Measurements from ENCODE around the gene NDC1.
"Not testable (repeated sequence)": the region's sequence is repeated elsewhere in the genome, so short reads cannot be mapped to it uniquely, and the experiment has no call there.

The NDC1 gene, protein sequence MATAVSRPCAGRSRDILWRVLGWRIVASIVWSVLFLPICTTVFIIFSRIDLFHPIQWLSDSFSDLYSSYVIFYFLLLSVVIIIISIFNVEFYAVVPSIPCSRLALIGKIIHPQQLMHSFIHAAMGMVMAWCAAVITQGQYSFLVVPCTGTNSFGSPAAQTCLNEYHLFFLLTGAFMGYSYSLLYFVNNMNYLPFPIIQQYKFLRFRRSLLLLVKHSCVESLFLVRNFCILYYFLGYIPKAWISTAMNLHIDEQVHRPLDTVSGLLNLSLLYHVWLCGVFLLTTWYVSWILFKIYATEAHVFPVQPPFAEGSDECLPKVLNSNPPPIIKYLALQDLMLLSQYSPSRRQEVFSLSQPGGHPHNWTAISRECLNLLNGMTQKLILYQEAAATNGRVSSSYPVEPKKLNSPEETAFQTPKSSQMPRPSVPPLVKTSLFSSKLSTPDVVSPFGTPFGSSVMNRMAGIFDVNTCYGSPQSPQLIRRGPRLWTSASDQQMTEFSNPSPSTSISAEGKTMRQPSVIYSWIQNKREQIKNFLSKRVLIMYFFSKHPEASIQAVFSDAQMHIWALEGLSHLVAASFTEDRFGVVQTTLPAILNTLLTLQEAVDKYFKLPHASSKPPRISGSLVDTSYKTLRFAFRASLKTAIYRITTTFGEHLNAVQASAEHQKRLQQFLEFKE

DNA sequence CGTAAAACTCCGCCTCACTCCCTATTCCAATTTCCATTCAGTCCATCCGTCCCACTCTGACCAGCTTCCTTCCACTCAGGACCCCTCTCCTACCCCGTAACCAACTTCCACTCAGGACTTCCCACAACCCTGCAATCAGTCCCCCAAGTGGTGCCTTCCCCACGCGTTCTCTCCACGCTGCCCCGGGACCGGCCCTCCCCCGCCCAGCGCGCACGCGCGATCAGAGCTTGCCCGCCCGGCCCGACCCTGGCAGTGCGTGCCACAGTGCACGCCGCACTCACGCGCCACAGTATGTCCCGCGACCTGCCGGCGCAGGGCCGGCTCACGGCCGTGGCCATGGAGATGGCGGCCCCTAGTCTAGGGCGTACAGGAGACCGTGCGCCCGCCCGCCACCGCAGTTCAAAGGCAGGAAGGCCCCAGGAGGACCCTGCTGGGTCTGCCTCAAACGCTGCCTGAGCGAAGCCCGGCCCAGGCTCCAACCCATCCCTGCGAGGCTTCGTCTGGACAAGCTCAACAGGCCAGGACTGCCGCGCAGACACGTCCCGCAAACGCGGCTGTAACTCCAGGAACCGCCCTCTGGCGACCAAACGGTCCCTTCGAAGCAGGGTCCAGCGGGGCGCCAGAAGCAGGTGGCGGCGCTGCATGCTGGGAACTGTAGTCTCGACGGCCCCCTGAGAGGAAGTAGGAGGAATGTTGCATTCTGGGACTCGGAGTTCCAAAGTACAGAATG, at the start of gene NDC1:
TSS of gene NDC1 (minus strand) at position 373 of the 730 bp plus-strand sequence. CDS start at position 338, 35 bp downstream.
- peak; percentile 83 for DNase-seq (ENCODE audit: low read depth in 2 of 2)

DNA sequence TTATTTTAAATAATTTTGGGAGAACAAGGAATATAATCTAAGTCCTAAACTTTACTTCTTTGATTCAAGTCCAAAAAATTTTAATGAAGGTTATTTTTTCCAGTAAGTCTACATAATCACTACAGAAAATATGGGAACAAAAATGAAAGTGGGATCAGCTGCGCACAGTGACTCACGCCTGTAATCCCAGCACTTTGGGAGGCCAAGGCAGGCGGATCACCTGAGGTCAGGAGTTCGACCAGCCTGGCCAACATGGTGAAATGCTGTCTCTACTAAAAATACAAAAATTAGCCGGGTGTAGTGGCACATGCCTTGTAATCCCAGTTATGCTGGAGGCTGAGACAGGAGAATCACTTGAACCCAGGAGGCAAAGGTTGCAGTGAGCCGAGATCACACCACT, 45.5 kb upstream of the NDC1 start:
- DNase-seq (ENCODE audit: low read depth in 2 of 2), result not testable (repeated sequence)

DNA sequence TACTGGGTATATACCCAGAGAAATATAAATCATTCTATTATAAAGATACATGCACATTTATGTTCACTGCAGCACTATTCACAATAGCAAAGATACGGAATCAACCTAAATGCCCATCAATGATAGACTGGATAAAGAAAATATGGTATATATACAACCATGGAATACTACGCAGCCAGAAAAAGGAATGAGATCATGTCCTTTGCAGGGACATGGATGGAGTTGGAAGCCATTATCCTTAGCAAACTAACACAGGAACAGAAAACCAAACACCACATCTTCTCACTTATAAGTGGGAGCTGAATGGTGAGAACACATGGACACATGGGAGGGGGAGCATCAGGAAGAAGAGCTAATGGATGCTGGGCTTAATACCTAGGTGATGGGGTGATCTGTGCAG, 43.8 kb upstream of the NDC1 start:
- not testable (repeated sequence) for DNase-seq (ENCODE audit: low read depth in 2 of 2)

DNA sequence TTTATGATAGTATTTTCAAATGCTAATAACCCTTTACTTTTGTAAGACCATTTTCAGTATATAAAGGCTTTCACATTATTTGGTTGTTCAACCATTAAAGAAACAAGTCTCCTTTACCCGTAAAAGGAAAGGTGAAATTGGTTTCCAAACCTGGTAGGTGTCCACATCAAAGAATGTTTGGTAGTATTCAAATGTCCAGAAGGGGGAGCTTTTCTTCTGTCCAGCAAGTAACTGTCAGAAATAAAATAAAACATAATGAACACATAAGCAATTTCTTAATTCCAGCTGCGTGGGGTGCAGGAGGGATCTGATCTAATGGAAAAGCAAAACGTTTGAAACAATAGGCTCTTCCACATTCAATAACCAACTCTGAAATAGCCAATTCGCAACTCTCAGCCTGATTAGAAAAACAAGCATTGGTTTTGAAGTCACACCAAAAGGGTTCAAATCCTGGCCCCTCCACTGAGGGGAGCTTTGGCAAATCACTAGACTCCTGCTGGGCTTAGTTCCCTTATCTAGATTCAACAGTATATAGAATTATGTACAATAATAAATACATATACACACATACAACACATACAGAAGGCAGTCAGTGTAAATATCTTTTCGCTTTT, 40.5 kb upstream of the NDC1 start:
- no peak for DNase-seq (ENCODE audit: low read depth in 2 of 2)

DNA sequence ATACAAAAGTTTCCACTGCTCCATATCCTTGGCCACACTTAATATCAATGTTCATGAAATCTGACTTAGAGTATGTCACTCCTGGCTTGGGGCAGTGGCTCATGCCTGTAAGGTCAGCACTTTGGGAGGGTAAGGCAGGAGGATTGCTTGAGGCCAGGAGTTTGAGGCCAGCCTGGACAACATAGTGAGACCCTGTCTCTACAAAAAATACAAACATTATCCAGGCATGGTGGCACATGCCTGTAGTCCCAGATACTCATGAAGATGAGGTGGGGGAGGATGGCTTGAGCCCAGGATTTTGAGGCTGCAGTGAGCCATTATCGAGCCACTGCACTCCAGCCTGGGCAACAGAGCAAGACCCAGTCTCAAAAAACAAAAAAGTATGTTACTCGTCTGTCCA, 37.1 kb upstream of the NDC1 start:
- DNase-seq (ENCODE audit: low read depth in 2 of 2), result not testable (repeated sequence)

DNA sequence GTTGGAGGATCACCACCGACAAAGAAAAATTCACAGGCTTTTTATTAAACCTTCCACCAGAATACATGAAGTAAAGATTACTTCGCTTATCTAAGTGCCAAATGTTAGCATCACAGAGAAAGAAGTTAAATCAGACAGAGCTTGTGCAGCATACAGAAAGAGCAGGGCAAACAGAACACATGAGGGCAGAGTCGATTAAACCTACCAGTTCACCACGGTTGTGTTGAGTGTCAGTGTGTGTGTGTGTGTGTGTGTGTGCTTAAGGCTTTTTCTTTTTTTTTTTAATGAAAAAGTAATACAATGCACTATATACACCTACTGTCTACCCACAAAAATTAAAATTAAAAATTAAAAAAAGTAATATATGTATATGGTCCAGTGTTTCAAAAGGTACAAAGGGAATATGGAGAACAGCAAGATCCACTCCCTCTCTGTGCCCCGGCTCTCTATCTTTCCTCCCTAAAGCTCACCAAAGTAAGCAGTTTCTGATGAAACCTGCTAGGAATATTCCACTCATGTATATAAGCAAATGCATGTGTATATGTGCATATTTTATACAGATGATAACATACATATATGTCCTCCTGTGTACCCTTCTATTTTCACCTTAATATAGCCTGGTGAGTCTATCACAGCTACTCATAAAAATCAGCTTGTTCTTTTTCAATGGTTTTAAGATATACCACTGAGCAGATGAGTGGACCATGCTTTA, 33.8 kb upstream of the NDC1 start:
- no peak for DNase-seq (ENCODE audit: low read depth in 2 of 2)

DNA sequence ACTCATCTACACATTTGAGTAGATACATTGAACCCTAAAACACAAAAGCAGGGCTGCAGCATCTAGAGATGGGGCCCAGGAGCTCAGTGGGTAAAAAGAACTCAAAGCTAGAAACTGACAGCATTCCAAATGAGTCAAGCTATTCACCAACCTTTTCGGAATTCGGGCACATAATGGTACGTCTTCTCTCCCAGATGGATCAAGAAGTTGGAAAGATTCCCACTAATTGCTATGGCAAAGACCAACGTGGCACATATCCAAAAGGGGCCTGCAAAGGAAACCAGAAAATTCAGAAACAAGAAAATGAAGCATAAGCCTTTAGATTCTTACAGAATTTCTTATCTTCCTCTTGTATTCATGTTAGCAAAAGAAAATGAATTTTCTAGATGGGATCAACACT, 33.1 kb upstream of the NDC1 start:
- no peak for DNase-seq (ENCODE audit: low read depth in 2 of 2)

DNA sequence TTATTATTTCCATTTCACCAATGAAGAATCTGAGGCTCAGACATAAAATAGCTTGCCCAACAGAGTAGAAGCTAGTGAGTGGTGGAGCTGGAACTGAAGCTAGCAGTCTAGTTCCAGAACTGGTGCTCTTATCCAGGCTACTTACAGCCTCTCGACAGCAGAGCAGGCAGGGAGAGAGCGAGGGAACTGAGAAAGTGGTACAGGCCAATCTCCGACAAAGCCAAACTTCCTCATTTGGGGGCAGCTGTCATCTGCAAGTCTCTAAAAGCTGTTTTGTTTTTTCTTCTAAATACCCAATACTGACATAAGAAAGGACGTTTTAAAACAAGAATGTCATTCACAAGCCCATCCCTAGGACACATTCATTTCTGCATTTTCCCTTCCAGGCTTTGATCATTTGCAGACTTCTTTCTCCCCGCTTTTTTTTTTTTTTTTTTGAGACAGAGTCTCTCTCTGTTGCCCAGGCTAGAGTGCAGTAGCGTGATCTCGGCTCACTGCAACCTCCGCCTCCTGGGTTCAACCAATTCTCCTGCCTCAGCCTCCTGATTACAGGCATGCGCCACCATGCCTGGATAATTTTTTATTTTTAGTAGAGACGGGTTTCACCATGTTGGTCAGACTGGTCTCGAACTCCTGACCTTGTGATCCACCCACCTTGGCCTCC, 31.5 kb upstream of the NDC1 start:
- no peak for DNase-seq (ENCODE audit: low read depth in 2 of 2)

DNA sequence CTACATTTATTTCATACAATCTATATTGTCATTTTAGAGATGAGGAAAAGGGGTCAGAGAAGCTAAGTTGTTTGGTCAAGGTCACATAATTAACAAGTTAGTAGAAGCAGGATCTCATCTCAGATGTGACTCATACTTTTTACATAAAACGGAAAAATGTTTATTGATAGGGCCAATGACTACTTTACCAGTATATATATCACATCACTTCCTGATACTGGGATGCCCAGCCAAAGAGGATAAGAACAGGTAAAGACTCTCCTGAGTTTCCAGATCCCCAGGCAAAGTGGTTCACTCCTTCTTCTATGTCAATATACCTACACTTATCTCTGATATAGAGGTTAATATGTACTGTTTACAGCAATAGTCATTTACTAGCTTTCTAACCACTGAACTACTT, 30.5 kb upstream of the NDC1 start:
- no peak for DNase-seq (ENCODE audit: low read depth in 2 of 2)

DNA sequence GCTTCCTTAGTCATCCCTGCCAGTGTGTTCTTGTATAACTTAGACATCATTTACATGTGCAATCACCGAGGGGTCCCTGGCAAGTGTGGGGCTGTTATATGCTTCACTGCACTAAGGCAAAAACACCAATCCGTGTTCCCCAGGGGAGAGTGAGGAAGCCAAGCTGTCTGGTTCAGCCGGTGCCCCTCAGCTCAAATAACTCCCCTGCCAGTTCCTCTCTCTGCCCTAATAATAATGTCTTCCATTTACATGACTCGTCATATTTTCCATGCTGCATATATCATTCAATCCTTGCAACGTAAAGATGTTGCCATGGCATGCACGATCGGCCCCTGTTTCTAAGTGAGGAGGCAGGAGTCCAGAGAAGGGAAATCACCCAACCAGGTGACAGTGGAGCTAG, 24.4 kb upstream of the NDC1 start:
- no peak for DNase-seq (ENCODE audit: low read depth in 2 of 2)

DNA sequence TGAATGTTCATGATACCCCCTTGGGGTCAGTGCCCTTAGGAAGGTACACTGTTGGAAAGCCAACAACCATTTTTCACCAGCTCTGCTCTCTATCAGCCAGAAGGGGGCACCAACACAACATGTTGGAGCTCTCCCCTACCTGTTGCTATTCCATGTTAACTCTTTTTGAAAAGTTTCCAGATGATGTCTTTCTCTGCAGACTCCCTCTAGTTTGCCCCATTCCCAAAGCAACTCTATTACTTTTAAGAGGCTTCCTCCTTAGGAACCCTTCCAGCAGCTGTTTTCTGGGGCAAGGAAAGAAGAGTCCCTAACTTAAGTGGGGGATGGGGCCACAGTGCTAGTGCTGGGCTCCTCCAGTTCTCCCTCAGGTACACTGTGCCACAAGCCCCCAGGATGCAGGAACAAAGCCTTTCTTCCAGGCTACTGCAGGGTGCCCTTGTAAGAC, 22.9 kb upstream of the NDC1 start:
- peak in 1 of 2 donors; percentile 20 for DNase-seq (ENCODE audit: low read depth in 2 of 2)

DNA sequence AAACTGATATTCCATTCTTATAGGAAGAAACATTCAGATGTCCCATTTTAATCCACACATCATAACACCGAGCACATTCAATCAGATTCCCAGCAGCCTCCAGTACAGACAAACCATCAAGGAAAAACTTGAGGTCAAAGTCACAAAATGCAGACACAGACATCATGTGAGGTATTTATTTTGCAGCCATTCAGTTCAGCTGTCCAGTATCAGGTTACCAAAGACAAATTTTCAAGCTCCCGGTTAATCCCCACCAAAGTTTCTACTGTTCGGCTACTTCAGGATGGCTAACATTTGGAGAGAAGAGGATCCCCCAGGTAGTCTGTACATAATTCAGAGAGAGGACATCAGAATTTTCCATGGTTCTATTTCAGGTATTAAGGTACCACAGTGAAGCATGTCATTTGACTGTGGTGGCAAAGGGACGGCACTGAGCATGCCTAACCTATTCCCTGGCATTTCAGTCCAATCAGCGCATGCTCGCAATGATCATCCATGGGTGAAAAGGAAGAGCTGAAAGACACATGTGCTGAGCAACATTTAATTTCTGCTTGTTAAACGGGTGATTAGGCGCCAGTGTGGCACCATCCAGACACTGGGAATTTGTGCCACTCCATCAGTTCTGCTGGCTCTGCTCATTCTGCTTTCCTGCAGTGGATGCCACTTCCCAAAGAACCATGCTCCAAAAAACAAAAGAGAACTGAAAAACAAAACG, 13.6 kb upstream of the NDC1 start:
- DNase-seq (ENCODE audit: low read depth in 2 of 2), result no peak

DNA sequence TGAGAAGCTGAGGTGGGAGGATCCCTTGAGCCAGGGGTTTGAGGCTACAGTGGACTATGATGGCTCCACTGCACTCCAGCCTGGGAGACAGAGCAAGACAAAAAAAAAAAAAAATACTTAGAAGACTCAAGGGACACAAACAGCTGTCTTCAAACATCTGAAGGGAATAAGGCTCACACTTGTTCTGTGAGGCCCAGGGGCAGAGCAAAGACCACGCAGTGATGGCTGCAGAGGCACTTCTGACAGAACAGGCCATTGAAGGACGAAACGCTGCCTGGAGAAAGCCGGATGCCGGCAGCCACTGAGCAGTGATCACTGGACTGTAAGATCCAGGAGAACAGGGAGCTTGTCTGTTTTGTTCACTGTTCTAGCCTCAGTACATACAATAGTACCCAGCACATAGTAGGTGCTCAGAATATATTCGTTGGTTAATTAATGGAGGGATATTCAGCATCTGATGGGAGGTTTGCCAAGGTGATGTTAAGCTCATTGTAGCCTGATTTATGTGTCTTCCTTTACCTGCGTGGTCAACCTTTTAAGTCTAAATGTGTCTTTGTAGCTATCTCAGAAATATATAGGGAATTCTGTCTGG, 12.1 kb upstream of the NDC1 start:
- no peak for DNase-seq (ENCODE audit: low read depth in 2 of 2)

DNA sequence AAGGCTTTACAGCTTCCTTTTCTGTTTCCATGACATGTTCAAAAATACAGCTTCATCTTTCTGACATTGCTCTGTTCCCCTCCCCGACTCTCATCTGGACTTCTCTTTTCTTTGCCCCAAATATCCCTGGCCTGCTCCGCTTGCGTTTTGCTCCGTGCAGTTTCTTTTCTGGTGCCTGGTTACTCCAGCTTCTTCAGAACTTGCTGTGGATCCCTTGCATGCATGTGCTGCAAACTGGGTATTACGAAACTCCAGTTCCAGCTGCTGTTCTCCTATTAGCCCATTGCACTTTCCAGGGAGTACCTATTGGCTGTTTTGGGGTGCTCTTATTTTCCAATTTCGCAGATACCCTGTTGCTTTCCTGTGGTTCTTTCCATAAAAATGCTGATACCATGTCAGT, 9.9 kb upstream of the NDC1 start:
- DNase-seq (ENCODE audit: low read depth in 2 of 2), result no peak

DNA sequence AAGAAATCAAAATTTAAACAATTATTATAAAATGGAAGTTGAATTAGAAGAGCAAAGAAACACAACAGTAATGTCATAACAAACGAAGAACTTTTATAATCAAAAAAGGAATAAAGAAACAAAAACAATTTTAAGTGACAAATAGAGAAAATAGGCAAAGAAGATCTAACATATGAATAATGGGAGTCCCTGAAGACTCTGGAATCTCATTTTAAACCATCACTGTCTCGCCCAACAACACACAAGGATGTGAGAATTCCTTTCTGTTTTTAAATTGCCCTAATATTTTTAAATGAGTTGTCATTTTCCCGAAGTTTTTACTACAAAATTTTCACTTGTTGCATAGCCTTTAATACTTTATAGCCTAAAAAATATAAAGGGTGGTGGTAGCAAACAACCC, 4.3 kb upstream of the NDC1 start:
- no peak for DNase-seq (ENCODE audit: low read depth in 2 of 2)

DNA sequence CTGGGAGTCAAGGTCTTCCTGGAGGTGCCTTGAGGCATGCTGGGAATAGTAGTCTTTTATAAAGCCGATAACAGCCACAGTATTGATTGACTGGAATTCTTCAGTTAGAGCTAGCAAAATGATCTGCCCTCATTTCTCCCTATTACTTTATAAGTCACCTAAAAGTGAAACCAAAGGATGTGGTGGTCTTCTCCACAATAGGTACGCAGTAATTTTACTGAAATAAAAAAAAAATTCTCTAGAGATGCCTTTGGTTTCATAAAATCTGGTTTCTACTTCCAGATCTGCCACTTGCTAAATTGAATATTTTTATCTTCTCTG, 518 bp upstream of the NDC1 start:
- no peak for DNase-seq (ENCODE audit: low read depth in 2 of 2)

DNA sequence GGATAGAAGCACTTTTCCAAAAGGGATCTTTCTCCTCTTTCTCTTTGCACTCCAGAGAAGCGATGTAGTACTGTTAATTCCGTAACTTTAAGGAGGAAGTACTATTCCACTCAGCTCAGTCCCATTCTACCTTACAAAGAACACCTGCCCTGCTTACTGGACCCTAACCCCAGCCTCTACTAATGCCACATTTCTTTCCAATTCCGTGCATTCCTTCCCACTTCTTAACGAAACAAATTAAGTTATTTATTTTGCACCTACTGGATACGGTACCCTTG, 511 bp downstream of the NDC1 start:
- DNase-seq (ENCODE audit: low read depth in 2 of 2), result no peak

DNA sequence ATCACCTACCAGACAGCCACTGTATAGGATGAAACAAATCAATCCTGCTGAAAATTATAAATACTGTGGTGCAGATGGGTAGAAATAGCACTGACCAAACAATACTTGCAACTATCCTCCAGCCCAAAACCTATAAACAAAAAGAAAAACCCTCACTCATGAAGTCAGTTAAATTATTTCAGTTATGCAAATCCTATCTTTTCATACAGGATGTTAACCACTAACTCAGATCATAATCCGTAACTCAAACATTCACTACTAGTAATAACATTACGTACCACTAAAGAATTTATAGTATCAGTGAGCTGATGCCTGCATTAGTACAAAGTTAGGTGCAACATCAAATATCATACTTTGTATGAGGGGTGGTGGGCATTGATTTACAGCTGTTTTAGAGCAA, 2.6 kb downstream of the NDC1 start:
- DNase-seq (ENCODE audit: low read depth in 2 of 2), result no peak

DNA sequence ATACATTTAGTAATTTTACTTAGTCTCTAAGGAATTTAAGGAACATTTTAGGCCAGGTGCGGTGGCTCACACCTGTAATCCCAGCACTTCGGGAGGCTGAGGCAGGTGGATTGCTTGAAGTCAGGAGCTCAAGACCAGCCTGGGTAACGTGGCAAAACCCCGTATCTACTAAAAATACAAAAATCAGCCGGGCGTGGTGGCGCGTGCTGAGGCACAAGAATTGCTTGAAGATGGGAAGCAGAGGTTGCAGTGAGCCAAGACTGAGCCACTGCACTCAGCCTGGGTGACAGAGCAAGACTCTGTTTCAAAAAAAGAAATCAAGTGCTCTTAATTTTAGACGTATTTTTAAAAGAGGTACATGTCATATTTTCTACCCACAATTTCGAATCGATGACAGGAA, 3.3 kb downstream of the NDC1 start:
- no peak for DNase-seq (ENCODE audit: low read depth in 2 of 2)

DNA sequence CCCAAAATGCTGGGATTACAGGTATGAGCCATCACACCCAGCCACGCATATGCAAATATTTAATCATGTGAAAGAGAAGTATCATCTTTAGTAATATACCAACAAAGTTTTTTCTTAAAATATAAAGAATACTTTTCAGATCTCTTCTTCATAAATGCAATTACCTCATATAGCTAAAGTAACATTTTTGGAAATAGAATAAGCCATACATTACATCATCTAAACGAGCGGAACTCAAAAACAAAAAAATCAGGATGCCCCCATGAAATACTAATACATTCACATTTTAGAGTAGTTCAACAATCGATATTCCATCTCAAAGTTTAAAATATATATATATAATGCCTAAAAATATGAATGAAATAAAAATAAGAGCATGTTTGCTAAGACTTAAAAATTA, 4.7 kb downstream of the NDC1 start:
- no peak for DNase-seq (ENCODE audit: low read depth in 2 of 2)

Measured in stimulated activated CD8-positive, alpha-beta memory T cell treated with anti-CD3 and anti-CD28 coated beads, Interleukin-7, amount 100 ng/mL, for 4 hours (primary cell).